Neural cell (in vitro differentiated cells): ENCODE measurements around the gene CFDP1. TPM values are rescaled to one million over a fixed set of nuclear protein-coding genes. Genes with fewer than 3 reads are reported as not detected.

ENCODE experiments used
- H2AFZ ChIP-seq: fragments of 200-600, 300-800 bp; sonication (generic), shearing (Covaris generic); 2 replicates; pipeline ENCODE4 v1.6.0; 2014; ENCODE audit warnings: low read depth, mild to moderate bottlenecking, antibody characterized with exemption, low read length, moderate library complexity
- H3F3A ChIP-seq: fragments of 200-600 bp; shearing (Covaris generic); 2 replicates; pipeline ENCODE4 v1.6.1; 2016; ENCODE audit warnings: mild to moderate bottlenecking, moderate library complexity, mixed read lengths, antibody characterized with exemption, low read length; ENCODE audit not compliant: insufficient read depth, poor library complexity, severe bottlenecking
- H3K27ac ChIP-seq: fragments of 200-600, 300-800 bp; sonication (generic), shearing (Covaris generic); 2 replicates; pipeline ENCODE4 v1.5.1; 2014; ENCODE audit warnings: mild to moderate bottlenecking, low read length, moderate library complexity
- H3K27me3 ChIP-seq: fragments of 300-800, 200-600 bp; sonication (generic), shearing (Covaris generic); 2 replicates; pipeline ENCODE4 v1.6.0; 2014; ENCODE audit warnings: mild to moderate bottlenecking, low read depth, low read length, moderate library complexity; ENCODE audit not compliant: insufficient read depth
- H3K36me3 ChIP-seq: fragments of 300-800, 200-600 bp; sonication (generic), shearing (Covaris generic); 2 replicates; pipeline ENCODE4 v1.5.1; 2014; ENCODE audit warnings: mild to moderate bottlenecking, antibody characterized with exemption, low read length, moderate library complexity; ENCODE audit not compliant: insufficient read depth
- H3K4me2 ChIP-seq: fragments of 300-800, 200-600 bp; sonication (generic), shearing (Covaris generic); 2 replicates; pipeline ENCODE4 v1.6.0; 2014; ENCODE audit warnings: mild to moderate bottlenecking, low read length
- H3K4me3 ChIP-seq: fragments of 300-800, 200-600 bp; sonication (generic), shearing (Covaris generic); 2 replicates; pipeline ENCODE4 v1.5.1; 2014; ENCODE audit warnings: mild to moderate bottlenecking, low read length, moderate library complexity
- H3K79me2 ChIP-seq: fragments of 200-600 bp; shearing (Covaris generic); replicated peaks from 2 replicates; pipeline ENCODE4 v1.6.0; 2014; ENCODE audit warnings: mild to moderate bottlenecking, low read length, moderate library complexity; ENCODE audit not compliant: insufficient read depth
- H3K9ac ChIP-seq: fragments of 300-800, 200-600 bp; sonication (generic), shearing (Covaris generic); 2 replicates; pipeline ENCODE4 v1.6.1; 2016; ENCODE audit warnings: mild to moderate bottlenecking, low read length, mixed read lengths
- H3K9me2 ChIP-seq: fragments of 200-600 bp; shearing (Covaris generic); 2 replicates; pipeline ENCODE4 v1.6.1; 2016; ENCODE audit warnings: mild to moderate bottlenecking, low read length, mixed read lengths; ENCODE audit not compliant: insufficient read depth
- H3K9me3 ChIP-seq: fragments of 200-600, 300-800 bp; sonication (generic), shearing (Covaris generic); 2 replicates; pipeline ENCODE4 v1.6.1; 2016; ENCODE audit warnings: mild to moderate bottlenecking, mixed run types, low read length, moderate library complexity, mixed read lengths
- H4K20me1 ChIP-seq: fragments of 200-600 bp; shearing (Covaris generic); 2 replicates; pipeline ENCODE4 v1.6.1; 2016; ENCODE audit warnings: mild to moderate bottlenecking, mixed run types; ENCODE audit not compliant: insufficient read depth
- CTCF ChIP-seq: fragments of 450-650 bp; IDR thresholded peaks from 2 replicates; pipeline ENCODE4 v1.5.1; 2014; ENCODE audit warnings: antibody characterized with exemption, mild to moderate bottlenecking, moderate library complexity; ENCODE audit not compliant: poor library complexity, severe bottlenecking
- EP300 ChIP-seq: fragments of 450-650 bp; conservative IDR thresholded peaks from 2 replicates; pipeline ENCODE4 v1.6.1; 2014; ENCODE audit warnings: antibody characterized with exemption, mild to moderate bottlenecking, moderate library complexity; ENCODE audit not compliant: poor library complexity, severe bottlenecking
- EZH2 ChIP-seq: fragments of 200-600, 300-800 bp; shearing (Covaris generic), sonication (generic); IDR thresholded peaks from 2 replicates; pipeline ENCODE4 v1.6.1; 2014; ENCODE audit warnings: antibody characterized with exemption, low read length, borderline replicate concordance, mild to moderate bottlenecking; ENCODE audit not compliant: insufficient read depth, poor library complexity, severe bottlenecking
- MXI1 ChIP-seq: fragments of 450-650 bp; conservative IDR thresholded peaks from 2 replicates; pipeline ENCODE4 v1.6.1; 2014; ENCODE audit warnings: antibody characterized with exemption, mild to moderate bottlenecking; ENCODE audit not compliant: poor library complexity, severe bottlenecking
- POLR2AphosphoS5 ChIP-seq: IDR thresholded peaks from 2 replicates; pipeline ENCODE4 v1.6.1; 2012
- RAD21 ChIP-seq: fragments of 450-650 bp; conservative IDR thresholded peaks from 2 replicates; pipeline ENCODE4 v1.6.1; 2014; ENCODE audit warnings: antibody characterized with exemption, mild to moderate bottlenecking, moderate library complexity
- SMC3 ChIP-seq: fragments of 450-650 bp; conservative IDR thresholded peaks from 2 replicates; pipeline ENCODE4 v1.6.1; 2014; ENCODE audit warnings: antibody characterized with exemption, mild to moderate bottlenecking, moderate library complexity; ENCODE audit not compliant: poor library complexity
- TAF1 ChIP-seq: IDR thresholded peaks from 2 replicates; pipeline ENCODE4 v1.6.1; 2012; ENCODE audit warnings: low read depth
- polyA plus RNA-seq: library from polyadenylated mRNA; depleted of rRNA; stranded (reverse); fragments of >200 nt; gene quantifications from 2 replicates; pipeline ENCODE4 v1.2.3, GENCODE V29; 2014
- TF ChIP-seq, protein P1 (sequence below): IDR thresholded peaks from 2 replicates; pipeline ENCODE4 v1.6.1; 2012; ENCODE audit warnings: borderline replicate concordance

Gene CFDP1
- polyA plus RNA-seq, 1 donor from 2014 or later = 201 TPM

GRCh38 chr16:75401691-75402090 lies 31.6 kb downstream of the CFDP1 start:
- no peak for TF ChIP-seq TAF1
- no peak for TF ChIP-seq EP300
- TF ChIP-seq CTCF = no peak
- no peak for TF ChIP-seq MXI1
- TF ChIP-seq, protein P1, sequence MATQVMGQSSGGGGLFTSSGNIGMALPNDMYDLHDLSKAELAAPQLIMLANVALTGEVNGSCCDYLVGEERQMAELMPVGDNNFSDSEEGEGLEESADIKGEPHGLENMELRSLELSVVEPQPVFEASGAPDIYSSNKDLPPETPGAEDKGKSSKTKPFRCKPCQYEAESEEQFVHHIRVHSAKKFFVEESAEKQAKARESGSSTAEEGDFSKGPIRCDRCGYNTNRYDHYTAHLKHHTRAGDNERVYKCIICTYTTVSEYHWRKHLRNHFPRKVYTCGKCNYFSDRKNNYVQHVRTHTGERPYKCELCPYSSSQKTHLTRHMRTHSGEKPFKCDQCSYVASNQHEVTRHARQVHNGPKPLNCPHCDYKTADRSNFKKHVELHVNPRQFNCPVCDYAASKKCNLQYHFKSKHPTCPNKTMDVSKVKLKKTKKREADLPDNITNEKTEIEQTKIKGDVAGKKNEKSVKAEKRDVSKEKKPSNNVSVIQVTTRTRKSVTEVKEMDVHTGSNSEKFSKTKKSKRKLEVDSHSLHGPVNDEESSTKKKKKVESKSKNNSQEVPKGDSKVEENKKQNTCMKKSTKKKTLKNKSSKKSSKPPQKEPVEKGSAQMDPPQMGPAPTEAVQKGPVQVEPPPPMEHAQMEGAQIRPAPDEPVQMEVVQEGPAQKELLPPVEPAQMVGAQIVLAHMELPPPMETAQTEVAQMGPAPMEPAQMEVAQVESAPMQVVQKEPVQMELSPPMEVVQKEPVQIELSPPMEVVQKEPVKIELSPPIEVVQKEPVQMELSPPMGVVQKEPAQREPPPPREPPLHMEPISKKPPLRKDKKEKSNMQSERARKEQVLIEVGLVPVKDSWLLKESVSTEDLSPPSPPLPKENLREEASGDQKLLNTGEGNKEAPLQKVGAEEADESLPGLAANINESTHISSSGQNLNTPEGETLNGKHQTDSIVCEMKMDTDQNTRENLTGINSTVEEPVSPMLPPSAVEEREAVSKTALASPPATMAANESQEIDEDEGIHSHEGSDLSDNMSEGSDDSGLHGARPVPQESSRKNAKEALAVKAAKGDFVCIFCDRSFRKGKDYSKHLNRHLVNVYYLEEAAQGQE = no peak
- no peak for TF ChIP-seq SMC3
- TF ChIP-seq POLR2AphosphoS5 = no peak
- no peak for TF ChIP-seq RAD21
- no peak for TF ChIP-seq EZH2
- Histone ChIP-seq H3K36me3 (no peaks in the 10 kb centered on the region), H3K9me2 (no peaks in the 10 kb centered on the region), H3K27me3 (no peaks in the 10 kb centered on the region), H3K4me2 (no peak overlapping the region), H3K4me3 (no peak overlapping the region), H3K9ac (no peak overlapping the region), H4K20me1 (no peaks in the 10 kb centered on the region), H3K79me2 (no peaks in the 10 kb centered on the region), H2AFZ (no peak overlapping the region), H3F3A (no peaks in the 10 kb centered on the region), H3K9me3 (no peaks in the 10 kb centered on the region), H3K27ac (no peak overlapping the region)

DNA sequence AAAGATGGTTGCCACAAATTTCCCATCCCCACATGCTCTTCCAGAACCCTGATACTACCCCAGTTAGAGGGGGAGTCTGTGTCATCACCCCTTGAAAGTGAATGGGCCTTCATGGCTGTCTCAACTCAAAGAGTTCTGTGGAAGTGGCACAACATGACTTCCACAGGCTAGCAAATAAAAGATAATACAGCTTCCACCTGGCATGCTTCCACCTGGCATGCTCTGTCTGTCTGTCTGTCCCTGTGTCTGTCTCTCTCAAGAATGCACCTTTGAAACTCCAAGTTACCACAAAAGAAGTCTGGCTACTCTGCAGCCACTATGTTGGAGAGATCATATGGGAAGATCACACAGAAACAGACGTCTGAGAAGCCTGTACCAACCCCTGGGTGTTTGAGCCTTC lies 35.0 kb downstream of the CFDP1 start:
- Histone ChIP-seq H3K27ac (no peak overlapping the region), H3K4me3 (no peak overlapping the region), H3K79me2 (no peaks in the 10 kb centered on the region), H3K4me2 (no peak overlapping the region), H3K9me2 (no peaks in the 10 kb centered on the region), H3K27me3 (no peaks in the 10 kb centered on the region), H3K36me3 (no peaks in the 10 kb centered on the region), H3K9me3 (no peaks in the 10 kb centered on the region), H4K20me1 (no peaks in the 10 kb centered on the region), H3F3A (no peaks in the 10 kb centered on the region), H3K9ac (no peak overlapping the region), H2AFZ (no peak overlapping the region)
- TF ChIP-seq EZH2 (no peak), RAD21 (no peak), SMC3 (no peak), EP300 (no peak), POLR2AphosphoS5 (no peak), MXI1 (no peak), TAF1 (no peak), CTCF (no peak)
- TF ChIP-seq, protein P1 = no peak
